IMR-90 (cell line): ENCODE results near the gene SLC6A9. TPM values are rescaled to one million over a fixed set of nuclear protein-coding genes. Genes with fewer than 3 reads are reported as not detected.

Source experiments
- ATAC-seq: fragments of 200-7000 bp; cut with Tn5 transposase; 2 replicates; pipeline ENCODE4 v1.9.1; 2020; ENCODE audit warnings: low read depth, mild to moderate bottlenecking, moderate library complexity
- BruUV-seq: library from RNA; stranded (reverse); fragments of 400-500 nt; replicated peaks from 2 replicates; lab custom pipeline; 2021; lab: Mats Ljungman, UMichigan
- CTCF ChIA-PET: fragments of 300-600 bp; formaldehyde crosslinking; extraction: SDS; loops from one replicate; lab custom pipeline; 2021; ENCODE audit warnings: antibody characterized with exemption; lab: Yijun Ruan, JAX
- POLR2A ChIA-PET: fragments of 300-600 bp; sonication (Branson Sonifier 250); formaldehyde crosslinking; loops from one replicate; lab custom pipeline; 2022; ENCODE audit warnings: antibody characterized with exemption; ENCODE audit not compliant: unreplicated experiment; lab: Charles Lee
- DNase-seq: peaks from one replicate; pipeline ENCODE4 v3.0.0; 2013
- H2AFZ ChIP-seq: replicated peaks from 2 replicates; pipeline ENCODE3; 2013; ENCODE audit warnings: low read length, mild to moderate bottlenecking; ENCODE audit not compliant: poor library complexity
- H2AK5ac ChIP-seq: 2 replicates; pipeline ENCODE4 v1.6.1; 2013; ENCODE audit warnings: low read depth, low read length, inconsistent platforms
- H2AK9ac ChIP-seq: replicated peaks from 2 replicates; pipeline ENCODE3; 2013; ENCODE audit warnings: mild to moderate bottlenecking, low read depth, low read length, moderate library complexity; ENCODE audit not compliant: poor library complexity
- H2BK120ac ChIP-seq: 2 replicates; pipeline ENCODE4 v1.6.1; 2013; ENCODE audit warnings: low read depth, low read length, inconsistent platforms
- H2BK15ac ChIP-seq: 3 replicates; pipeline ENCODE4 v1.6.1; 2013; ENCODE audit warnings: low read depth, low read length, inconsistent platforms
- H2BK20ac ChIP-seq: 2 replicates; pipeline ENCODE4 v1.6.1; 2013; ENCODE audit warnings: low read depth, mild to moderate bottlenecking, inconsistent platforms, low read length, moderate library complexity
- H2BK5ac ChIP-seq: 2 replicates; pipeline ENCODE4 v1.6.1; 2013; ENCODE audit warnings: mild to moderate bottlenecking, low read depth, low read length, inconsistent platforms; ENCODE audit not compliant: poor library complexity, severe bottlenecking
- H3K14ac ChIP-seq: replicated peaks from 2 replicates; pipeline ENCODE4 v1.6.1; 2013; ENCODE audit warnings: low read depth, low read length, inconsistent platforms
- H3K18ac ChIP-seq: 2 replicates; pipeline ENCODE4 v1.6.1; 2013; ENCODE audit warnings: low read depth, low read length, control low read depth
- H3K23ac ChIP-seq: 2 replicates; pipeline ENCODE4 v1.6.1; 2013; ENCODE audit warnings: low read depth, low read length, inconsistent platforms
- H3K27ac ChIP-seq: 2 replicates; pipeline ENCODE4 v1.5.1; 2013; ENCODE audit warnings: mild to moderate bottlenecking, control low read depth, low read length; ENCODE audit not compliant: insufficient read depth
- H3K27me3 ChIP-seq: 2 replicates; pipeline ENCODE4 v1.6.1; 2013; ENCODE audit warnings: low read length; ENCODE audit not compliant: control insufficient read depth, insufficient read depth
- H3K36me3 ChIP-seq: 2 replicates; pipeline ENCODE4 v1.6.1; 2013; ENCODE audit warnings: low read length, mixed read lengths; ENCODE audit not compliant: control insufficient read depth, insufficient read depth
- H3K4ac ChIP-seq: 2 replicates; pipeline ENCODE4 v1.6.1; 2013; ENCODE audit warnings: low read depth, low read length, inconsistent platforms
- H3K4me1 ChIP-seq: 2 replicates; pipeline ENCODE4 v1.6.1; 2013; ENCODE audit warnings: low read length, mixed read lengths; ENCODE audit not compliant: control insufficient read depth, insufficient read depth
- H3K4me2 ChIP-seq: 2 replicates; pipeline ENCODE4 v1.6.1; 2013; ENCODE audit warnings: low read depth, mild to moderate bottlenecking, control low read depth, low read length, moderate library complexity
- H3K4me3 ChIP-seq: 2 replicates; pipeline ENCODE4 v1.5.1; 2013; ENCODE audit warnings: low read depth, mild to moderate bottlenecking, control low read depth, low read length, moderate library complexity; ENCODE audit not compliant: insufficient read depth
- H3K56ac ChIP-seq: 2 replicates; pipeline ENCODE4 v1.6.1; 2013; ENCODE audit warnings: low read length, inconsistent platforms; ENCODE audit not compliant: insufficient read depth; ENCODE audit errors: extremely low read depth
- H3K79me1 ChIP-seq, 2 experiments: 2 replicates each; pipeline ENCODE4 v1.6.1; 2013; ENCODE audit warnings: low read length in 2 of 2, inconsistent platforms in 1 of 2, low read depth in 1 of 2
- H3K9ac ChIP-seq: 2 replicates; pipeline ENCODE4 v1.6.1; 2013; ENCODE audit warnings: low read depth, low read length, control low read depth
- H3K9me1 ChIP-seq: 2 replicates; pipeline ENCODE4 v1.6.1; 2013; ENCODE audit warnings: low read length, inconsistent platforms; ENCODE audit not compliant: insufficient read depth
- H3K9me3 ChIP-seq: 2 replicates; pipeline ENCODE4 v1.6.1; 2013; ENCODE audit warnings: low read length; ENCODE audit not compliant: control insufficient read depth, insufficient read depth
- H4K20me1 ChIP-seq: 2 replicates; pipeline ENCODE4 v1.6.1; 2013; ENCODE audit warnings: low read length, inconsistent platforms; ENCODE audit not compliant: insufficient read depth
- H4K5ac ChIP-seq: 2 replicates; pipeline ENCODE4 v1.6.1; 2013; ENCODE audit warnings: mild to moderate bottlenecking, low read depth, low read length, control low read depth
- H4K8ac ChIP-seq, 2 experiments: 2 replicates each; pipeline ENCODE4 v1.6.1; 2013; ENCODE audit warnings: low read depth in 2 of 2, low read length in 2 of 2, control low read depth in 1 of 2, inconsistent platforms in 1 of 2
- H4K91ac ChIP-seq: 2 replicates; pipeline ENCODE4 v1.6.1; 2013; ENCODE audit warnings: low read depth, low read length, inconsistent platforms; ENCODE audit not compliant: insufficient read depth
- FOS ChIP-seq: fragments of 150-350 bp; IDR thresholded peaks from 2 replicates; pipeline ENCODE4 v1.6.1; 2016; ENCODE audit warnings: low read depth, low read length
- WGBS, 2 experiments: methylation state at CpG; one replicate each; pipeline versions ENCODE4 v1.1.5 to v1.1.7; 2013; ENCODE audit warnings: missing lambda C conversion rate in 2 of 2; ENCODE audit not compliant: insufficient read length in 1 of 2; ENCODE audit errors: extremely low coverage in 2 of 2; 5-methylcytosine and 5-hydroxymethylcytosine counted together
- dilution Hi-C: fragments of 300-500 bp; cut with HindIII; formaldehyde crosslinking; loops from one replicate; pipeline ENCODE4 v1.14.3; 2018; ENCODE audit warnings: low sequenced_read_pairs; ENCODE audit not compliant: unreplicated experiment
- in situ Hi-C: fragments of 300-500 bp; cut with MboI; formaldehyde crosslinking; loops from 3 replicates; pipeline ENCODE4 v1.14.3; 2019; ENCODE audit warnings: low sequenced_read_pairs, inconsistent platforms, mixed read lengths
- intact Hi-C: fragments of 100-400 bp; cut with micrococcal nuclease; formaldehyde crosslinking; loops from 2 replicates; pipeline ENCODE4 v1.10.0; 2022
- polyA plus RNA-seq, 3 experiments: library from polyadenylated mRNA; depleted of rRNA; stranded (reverse); fragments of >200 nt; gene quantifications; 2 replicates each; pipeline ENCODE4 v1.2.3, GENCODE V29; 2012; ENCODE audit warnings: low replicate concordance in 1 of 3
- total RNA-seq: library from RNA; depleted of rRNA; stranded (reverse); fragments of >200 nt; gene quantifications from 2 replicates; pipeline ENCODE4 v1.2.3, GENCODE V29; 2012

SLC6A9 gene
- total and polyA plus RNA-seq, 2 of the 4 experiments (the other 2 are of a cell fraction): 2.0 to 6.6 TPM

GRCh38 chr1:43997295-43997999, 33.8 kb downstream of the SLC6A9 start:
- H3K9ac ChIP-seq: no peak overlapping the region
- intact Hi-C loops (no loop called here), dilution Hi-C loops (no loop called here), in situ Hi-C loops (no loop called here)
- H4K91ac ChIP-seq: no peak overlapping the region
- peaks cover 22% of the 10 kb centered on the region; the same call in 1 of the 2 replicates for H3K36me3 ChIP-seq
- H2BK20ac ChIP-seq: no peak overlapping the region
- no peak overlapping the region for H2BK15ac ChIP-seq
- no peak overlapping the region for H3K4me3 ChIP-seq
- DNase-seq (no peak), ATAC-seq (no peak)
- H3K9me3 ChIP-seq: no peaks in the 10 kb centered on the region
- no peak overlapping the region for H2BK120ac ChIP-seq
- H3K4me1 ChIP-seq: no peaks in the 10 kb centered on the region
- H3K27me3 ChIP-seq: no peaks in the 10 kb centered on the region
- WGBS, 2 experiments: 76% methylated on average over 8 of the region's 22 CpGs; no CpG with 5 or more reads in 1 of the 2 experiments
- CTCF ChIA-PET: no interaction called here
- no peak for TF ChIP-seq FOS
- no peaks in the 10 kb centered on the region for H3K79me1 ChIP-seq
- H3K4ac ChIP-seq: no peak overlapping the region
- no peak overlapping the region for H4K8ac ChIP-seq
- H3K27ac ChIP-seq: no peak overlapping the region
- H4K20me1 ChIP-seq: no peaks in the 10 kb centered on the region
- no peak overlapping the region for H2AK5ac ChIP-seq
- no peak overlapping the region for H3K4me2 ChIP-seq
- POLR2A ChIA-PET: no interaction called here
- H2AFZ ChIP-seq: no peak overlapping the region
- H3K56ac ChIP-seq: no peak overlapping the region
- H3K23ac ChIP-seq: no peak overlapping the region
- no peak overlapping the region for H3K18ac ChIP-seq
- BruUV-seq: TSS peak; percentile 24
- H4K5ac ChIP-seq: no peak overlapping the region
- H2AK9ac ChIP-seq: no peak overlapping the region
- H2BK5ac ChIP-seq: no peak overlapping the region
- no peaks in the 10 kb centered on the region for H3K9me1 ChIP-seq
- H3K14ac ChIP-seq: no peak overlapping the region
